Type B pancreatic cell (in vitro differentiated cells): ENCODE data around the gene ZKSCAN1. TPM values are rescaled to one million over a fixed set of nuclear protein-coding genes. Genes with fewer than 3 reads are reported as not detected.

Experiments
- DNase-seq: peaks from one replicate; pipeline ENCODE4 v3.0.0; 2021; ENCODE audit warnings: mixed read lengths; ENCODE audit not compliant: unreplicated experiment; ENCODE audit errors: extremely low spot score
- H3K27ac Mint-ChIP-seq: 2 replicates; pipeline ENCODE4 v1.8.0; 2021; ENCODE audit warnings: mild to moderate bottlenecking, mixed read lengths
- H3K27me3 Mint-ChIP-seq: 2 replicates; pipeline ENCODE4 v1.8.0; 2021; ENCODE audit warnings: mixed read lengths
- H3K36me3 Mint-ChIP-seq: 2 replicates; pipeline ENCODE4 v1.8.0; 2021; ENCODE audit warnings: mixed read lengths
- H3K4me1 Mint-ChIP-seq: one replicate; pipeline ENCODE4 v1.8.0; 2021; ENCODE audit warnings: mixed read lengths; ENCODE audit not compliant: unreplicated experiment
- H3K4me3 Mint-ChIP-seq: 2 replicates; pipeline ENCODE4 v1.8.0; 2021; ENCODE audit warnings: mild to moderate bottlenecking, mixed read lengths
- H3K9me3 Mint-ChIP-seq: 2 replicates; pipeline ENCODE4 v1.8.0; 2021; ENCODE audit warnings: mixed read lengths
- CTCF ChIP-seq: fragments of 200-600 bp; sonication (generic); conservative IDR thresholded peaks from 2 replicates; pipeline ENCODE4 v1.5.0; 2021; ENCODE audit warnings: antibody characterized with exemption, mild to moderate bottlenecking
- total RNA-seq: library from RNA; stranded (reverse); gene quantifications from 2 replicates; pipeline ENCODE4 v1.2.1, GENCODE V29; 2021; ENCODE audit warnings: low replicate concordance

ZKSCAN1 gene
- total RNA-seq, 1 donor from 2014 or later, result 157 TPM

- peaks cover 14% of the 10 kb centered on the region for H3K9me3 Mint-ChIP-seq
- DNase-seq, result no peak
- H3K27me3 Mint-ChIP-seq, result no peaks in the 10 kb centered on the region
These were observed 63.7 kb downstream of the ZKSCAN1 start for GRCh38 chr7:100079024-100079560.

GRCh38 chr7:100080907-100081534, 65.6 kb downstream of the ZKSCAN1 start:
- Mint-ChIP-seq H3K27me3 (no peaks in the 10 kb centered on the region), H3K4me1 (peaks cover 20% of the 10 kb centered on the region), H3K9me3 (peaks cover 9% of the 10 kb centered on the region), H3K27ac (peak overlapping the region; percentile 90), H3K4me3 (peak overlapping the region; percentile 97), H3K36me3 (peaks cover 35% of the 10 kb centered on the region)
- no peak for TF ChIP-seq CTCF
- no peak for DNase-seq

More at GRCh38 chr7:100079024-100079560, 63.7 kb downstream of the ZKSCAN1 start:
- H3K4me1 Mint-ChIP-seq, result peaks cover 20% of the 10 kb centered on the region
- no peak for TF ChIP-seq CTCF
- peaks cover 54% of the 10 kb centered on the region for H3K36me3 Mint-ChIP-seq
- peak overlapping the region; percentile 65 for H3K27ac Mint-ChIP-seq
- peak overlapping the region; percentile 97 for H3K4me3 Mint-ChIP-seq

GRCh38 chr7:100081535-100082102, 66.2 kb downstream of the ZKSCAN1 start, which contains the start of gene ZNF3:
Gene ZNF3, minus strand, starts transcription at chr7:100081723. Its CDS starts 4,366 bp downstream, at chr7:100077357.
- Mint-ChIP-seq H3K27me3 (no peaks in the 10 kb centered on the region), H3K36me3 (peaks cover 29% of the 10 kb centered on the region), H3K4me3 (peak within 1 kb of the TSS; percentile 97), H3K9me3 (peaks cover 9% of the 10 kb centered on the region), H3K27ac (peak within 1 kb of the TSS; percentile 90), H3K4me1 (peaks cover 20% of the 10 kb centered on the region)
- TF ChIP-seq CTCF, result peak; percentile 98
- DNase-seq, result peak; percentile 99

- Mint-ChIP-seq H3K27me3 (no peaks in the 10 kb centered on the region), H3K36me3 (peaks cover 22% of the 10 kb centered on the region), H3K9me3 (peaks cover 4% of the 10 kb centered on the region), H3K4me1 (peaks cover 24% of the 10 kb centered on the region), H3K4me3 (peak overlapping the region; percentile 97), H3K27ac (peak overlapping the region; percentile 90)
- DNase-seq, result no peak
- TF ChIP-seq CTCF, result no peak
These were observed 67.6 kb downstream of the ZKSCAN1 start for GRCh38 chr7:100082978-100083377.

GRCh38 chr7:100085515-100085914, 70.1 kb downstream of the ZKSCAN1 start:
- peaks cover 9% of the 10 kb centered on the region for H3K36me3 Mint-ChIP-seq
- no peak overlapping the region for H3K27ac Mint-ChIP-seq
- no peak for TF ChIP-seq CTCF
- no peak overlapping the region for H3K4me3 Mint-ChIP-seq
- peaks cover 23% of the 10 kb centered on the region for H3K4me1 Mint-ChIP-seq
- peaks cover 4% of the 10 kb centered on the region for H3K9me3 Mint-ChIP-seq
- DNase-seq, result no peak
- no peaks in the 10 kb centered on the region for H3K27me3 Mint-ChIP-seq
